ENCODE results near the gene GOT1.

Gene GOT1

GRCh38 chr10:99394256-99394655, 36.2 kb downstream of the GOT1 start:
- no peak for DNase-seq

GRCh38 chr10:99393683-99394082, 36.7 kb downstream of the GOT1 start:
- no peak for DNase-seq

- no peak for DNase-seq
Measured at GRCh38 chr10:99393036-99393435, 37.4 kb downstream of the GOT1 start.

- no peak for DNase-seq
Measured at GRCh38 chr10:99391346-99391745, 39.1 kb downstream of the GOT1 start.

- no peak for DNase-seq
Measured at GRCh38 chr10:99389729-99390480, 40.5 kb downstream of the GOT1 start.

- no peak for DNase-seq
Measured at GRCh38 chr10:99387541-99387940, 42.9 kb downstream of the GOT1 start.

GRCh38 chr10:99387071-99387470, 43.4 kb downstream of the GOT1 start:
- DNase-seq, result no peak

GRCh38 chr10:99382176-99382575, 48.2 kb downstream of the GOT1 start:
- DNase-seq, result no peak

GRCh38 chr10:99375426-99375825, 55.0 kb downstream of the GOT1 start:
- DNase-seq, result no peak

- DNase-seq, result no peak
Measured at GRCh38 chr10:99374972-99375371, 55.5 kb downstream of the GOT1 start.

GRCh38 chr10:99374526-99374925, 55.9 kb downstream of the GOT1 start:
- DNase-seq, result no peak

GRCh38 chr10:99372546-99373271, 57.7 kb downstream of the GOT1 start:
- DNase-seq, result no peak

GRCh38 chr10:99370993-99371392, 59.4 kb downstream of the GOT1 start:
- no peak for DNase-seq

- no peak for DNase-seq
Measured at GRCh38 chr10:99369551-99369950, 60.9 kb downstream of the GOT1 start.

- no peak for DNase-seq
Measured at GRCh38 chr10:99369126-99369525, 61.3 kb downstream of the GOT1 start.

- no peak for DNase-seq
Measured at GRCh38 chr10:99368646-99369045, 61.8 kb downstream of the GOT1 start.

- DNase-seq, result no peak
Measured at GRCh38 chr10:99366666-99367065, 63.8 kb downstream of the GOT1 start.

GRCh38 chr10:99365736-99366135, 64.7 kb downstream of the GOT1 start:
- no peak for DNase-seq

GRCh38 chr10:99365311-99365710, 65.1 kb downstream of the GOT1 start:
- DNase-seq, result no peak

- DNase-seq, result no peak
Measured at GRCh38 chr10:99364125-99364524, 66.3 kb downstream of the GOT1 start.

- DNase-seq, result no peak
Measured at GRCh38 chr10:99360934-99361333, 69.5 kb downstream of the GOT1 start.

- DNase-seq, result no peak
Measured at GRCh38 chr10:99358101-99358500, 72.3 kb downstream of the GOT1 start.

- no peak for DNase-seq
Measured at GRCh38 chr10:99357691-99358090, 72.7 kb downstream of the GOT1 start.

GRCh38 chr10:99353182-99353581, 77.2 kb downstream of the GOT1 start:
- DNase-seq, result no peak

GRCh38 chr10:99347672-99348071, 82.8 kb downstream of the GOT1 start:
- no peak for DNase-seq
